Activated T-helper 9 cell treated with anti-CD3 and anti-CD28 coated beads, Interleukin-2, amount 50 U/mL, for 16 hours (primary cell): Measurements from ENCODE around the gene RTCA.
"Not testable (repeated sequence)": the region's sequence is repeated elsewhere in the genome, so short reads cannot be mapped to it uniquely, and the experiment has no call there.

Experiments
- DNase-seq: peaks from one replicate; pipeline ENCODE4 v3.0.0-alpha.2; 2020; ENCODE audit warnings: low read depth

Gene RTCA

GRCh38 chr1:100265931-100266740 is at the start of gene RTCA:
Gene RTCA, plus strand, starts transcription at chr1:100266216. Its CDS starts 160 bp downstream, at chr1:100266376.
- peak; percentile 93 for DNase-seq

GRCh38 chr1:100217834-100218233 is 48.2 kb upstream of the RTCA start:
- DNase-seq: no peak

DNA sequence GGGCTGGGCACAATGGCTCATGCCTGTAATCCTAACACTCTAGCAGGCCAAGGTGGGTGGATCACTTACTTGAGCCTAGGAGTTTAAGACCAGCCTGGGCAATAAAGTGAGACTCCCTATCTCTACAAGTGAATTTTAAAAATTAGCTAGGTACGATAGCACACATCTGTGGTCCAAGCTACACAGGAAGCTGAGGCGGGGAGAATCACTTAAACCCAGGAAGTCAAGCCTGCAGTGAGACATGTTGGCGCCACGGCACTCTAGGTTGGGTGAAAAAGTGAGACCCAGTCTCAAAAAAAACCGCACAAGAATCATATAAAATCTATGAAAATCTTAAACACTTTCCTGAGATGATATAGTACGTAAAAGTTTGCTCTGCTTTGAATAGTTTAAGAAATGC is 46.6 kb upstream of the RTCA start:
- DNase-seq: no peak

DNA sequence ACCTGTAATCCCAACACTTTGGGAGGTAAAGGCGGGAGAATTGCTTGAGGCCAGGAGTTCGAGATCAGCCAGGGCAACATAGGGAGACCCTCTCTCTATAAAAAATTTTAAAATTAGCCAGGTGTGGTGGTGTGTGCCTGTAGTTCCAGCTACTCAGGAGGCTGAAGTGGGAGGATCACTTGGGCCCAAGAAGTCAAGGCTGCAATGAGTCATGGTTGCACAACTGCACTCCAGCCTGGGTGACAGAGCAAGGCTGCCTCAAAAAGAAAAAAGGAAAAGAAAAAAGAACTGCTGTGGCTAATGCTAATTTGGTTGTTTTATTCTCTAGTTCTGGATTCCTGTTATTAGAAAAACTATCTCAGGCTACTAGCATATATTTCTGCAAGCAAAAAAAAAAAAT is 46.1 kb upstream of the RTCA start:
- DNase-seq: no peak

DNA sequence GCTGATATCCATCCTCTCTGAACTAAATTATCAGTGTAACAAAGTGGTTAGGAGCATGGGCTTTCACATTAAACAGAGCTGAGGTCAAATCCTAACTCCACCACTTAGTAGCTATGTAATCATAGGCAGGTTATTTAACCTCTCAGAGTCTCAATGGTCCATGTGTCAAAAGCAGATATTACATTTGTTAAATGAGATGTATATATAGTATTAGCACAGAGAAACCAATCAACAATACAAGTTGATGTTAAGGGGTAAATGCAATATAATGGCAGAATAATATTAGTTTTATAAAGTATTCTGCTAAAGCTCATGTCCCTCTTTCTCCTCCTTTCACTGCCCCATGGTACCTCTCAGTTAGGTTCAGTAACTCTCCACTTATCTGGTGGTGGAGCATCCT is 43.6 kb upstream of the RTCA start:
- no peak for DNase-seq

DNA sequence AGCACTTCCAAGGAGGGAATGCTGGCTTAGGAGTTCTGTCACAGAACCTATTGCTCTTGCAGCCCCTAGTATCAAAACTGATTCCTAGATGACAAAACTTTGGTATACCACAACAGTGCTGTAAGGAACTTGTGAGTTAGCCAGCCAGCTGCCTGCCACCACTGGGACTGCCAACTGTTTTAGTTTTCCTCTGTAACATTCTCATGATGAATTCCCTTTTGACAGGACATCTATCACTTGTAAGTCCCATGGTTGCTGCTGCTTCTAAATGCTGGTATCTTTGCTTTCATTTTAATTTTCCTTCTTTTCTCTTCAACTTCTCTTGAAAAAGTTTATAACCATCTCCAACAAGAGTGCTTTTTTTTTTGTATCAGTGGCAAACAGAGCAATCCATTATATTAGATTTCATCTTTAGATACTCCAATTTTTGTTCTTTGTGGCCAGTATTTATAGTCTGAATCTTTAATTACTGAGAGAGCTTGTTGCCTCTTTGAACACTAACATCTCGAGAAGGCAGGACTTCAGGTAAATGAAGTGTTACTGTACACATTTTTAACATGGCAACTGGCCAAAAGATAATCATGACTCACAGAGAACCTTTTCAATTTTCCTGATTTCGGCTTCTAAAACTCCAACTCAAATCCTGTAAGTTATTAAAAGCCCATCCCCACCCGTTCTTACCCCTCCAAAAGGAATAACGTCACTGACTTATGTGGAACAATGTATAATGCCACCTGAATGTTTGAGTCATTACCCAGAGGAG is 36.2 kb upstream of the RTCA start:
- no peak for DNase-seq

DNA sequence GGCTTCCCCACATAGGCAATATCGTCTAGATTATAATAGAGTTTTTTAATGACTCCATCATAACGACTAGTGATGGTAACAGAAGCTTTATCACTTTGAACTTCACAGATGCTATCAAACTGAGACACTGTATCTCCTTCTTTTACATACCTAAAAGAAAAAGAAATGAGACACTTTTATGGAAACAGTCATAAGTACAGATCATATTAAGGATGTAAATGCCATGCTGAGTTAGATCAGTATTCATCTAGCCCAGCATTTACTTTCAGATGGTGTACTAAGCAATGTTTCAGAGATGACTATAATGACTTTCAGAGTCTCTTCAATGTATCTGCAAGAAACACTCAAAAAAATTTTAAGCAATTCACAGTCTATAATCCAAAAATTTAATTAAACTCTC is 35.3 kb upstream of the RTCA start:
- DNase-seq: no peak

DNA sequence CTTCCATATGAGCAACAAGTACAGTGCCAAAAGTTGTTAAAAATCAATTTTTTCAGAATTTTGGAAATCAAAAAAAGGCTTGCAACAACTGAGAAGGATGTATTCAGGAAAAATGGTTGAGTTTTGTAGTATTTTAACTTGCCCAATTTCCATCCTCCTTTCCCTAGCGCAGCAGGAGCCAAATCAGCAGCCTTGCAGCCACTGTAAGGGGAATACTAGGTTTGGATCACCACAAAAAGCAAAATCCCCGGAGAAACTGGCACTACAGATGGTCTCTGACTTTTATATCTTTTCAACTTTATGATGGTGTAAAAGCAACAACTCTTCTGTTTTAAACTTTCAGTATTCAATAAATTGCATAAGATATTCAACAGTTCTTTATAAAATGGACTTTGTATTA is 34.3 kb upstream of the RTCA start:
- DNase-seq: no peak

DNA sequence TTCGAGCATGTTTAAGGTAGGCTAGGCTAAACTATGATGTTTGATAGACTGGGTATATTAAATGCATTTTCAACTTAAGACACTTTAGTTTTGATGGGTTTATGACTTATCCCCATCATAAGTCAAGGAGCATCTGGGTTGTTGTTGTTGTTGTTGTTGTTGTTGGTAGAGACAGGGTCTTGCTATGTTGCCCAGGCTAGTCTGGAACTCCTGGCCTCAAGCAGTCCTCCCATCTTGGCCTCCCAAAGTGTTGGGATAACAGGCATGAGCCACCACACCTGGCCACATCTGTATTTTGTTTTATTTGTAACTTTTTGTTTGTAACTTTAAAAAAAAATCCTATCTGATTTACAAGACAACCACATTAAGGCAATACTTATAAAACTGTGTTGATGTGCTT is 33.9 kb upstream of the RTCA start:
- DNase-seq: no peak

DNA sequence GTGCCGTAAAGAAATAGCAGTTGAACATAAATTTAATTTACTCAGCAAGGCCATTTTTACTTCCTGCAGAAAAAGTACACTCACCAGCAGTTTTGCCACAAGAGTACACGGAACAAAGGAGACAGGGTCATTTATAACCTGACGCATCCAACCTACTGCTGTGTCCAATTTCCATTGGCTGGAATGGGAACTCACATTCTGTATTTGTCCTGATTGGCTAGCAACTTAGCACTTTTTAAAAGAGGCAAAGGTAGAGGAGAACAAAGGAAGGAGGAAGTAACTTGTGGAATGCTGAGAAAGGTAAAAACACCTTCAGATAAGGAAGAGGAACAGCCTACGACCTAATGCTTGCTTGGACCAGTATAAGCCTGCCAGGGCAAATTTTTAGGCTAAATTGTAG is 32.5 kb upstream of the RTCA start:
- DNase-seq: not testable (repeated sequence)

DNA sequence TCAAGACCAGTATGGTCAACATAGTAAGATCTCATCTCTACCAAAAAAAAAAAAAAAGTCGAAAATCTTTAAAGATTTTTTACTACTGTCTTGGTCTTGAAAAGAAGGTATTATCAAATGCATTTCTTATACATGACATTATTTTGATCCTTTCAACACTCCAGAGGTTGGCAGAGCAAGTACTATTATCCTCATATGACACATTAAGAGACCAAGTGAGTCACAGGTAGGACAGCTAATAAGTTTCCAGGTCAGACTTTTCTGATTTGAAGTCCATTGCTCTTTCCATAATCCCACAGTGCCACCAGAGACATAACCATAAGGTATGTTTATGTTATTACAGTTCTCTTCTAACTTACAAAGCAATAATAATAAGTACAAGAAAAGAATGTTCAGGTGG is 31.6 kb upstream of the RTCA start:
- no peak for DNase-seq

DNA sequence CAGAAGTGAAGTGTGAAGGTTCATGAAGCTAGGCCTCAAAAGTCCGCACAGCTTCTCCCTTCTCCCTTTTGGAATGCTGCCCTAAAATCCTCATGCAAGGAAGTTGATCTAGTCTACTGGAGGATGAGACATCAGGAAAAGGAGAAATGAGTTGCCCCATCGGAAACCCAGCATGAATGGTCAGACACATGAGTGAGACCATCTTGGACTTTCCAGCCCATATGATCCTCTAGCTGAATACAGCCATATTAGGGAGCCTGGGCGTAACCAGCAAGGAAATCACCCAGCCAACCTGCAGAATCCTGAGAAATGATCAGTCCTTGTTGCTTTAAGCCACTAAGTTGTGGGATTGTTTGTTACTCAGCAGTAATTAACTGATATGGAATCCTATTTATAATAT is 28.9 kb upstream of the RTCA start:
- DNase-seq: no peak

DNA sequence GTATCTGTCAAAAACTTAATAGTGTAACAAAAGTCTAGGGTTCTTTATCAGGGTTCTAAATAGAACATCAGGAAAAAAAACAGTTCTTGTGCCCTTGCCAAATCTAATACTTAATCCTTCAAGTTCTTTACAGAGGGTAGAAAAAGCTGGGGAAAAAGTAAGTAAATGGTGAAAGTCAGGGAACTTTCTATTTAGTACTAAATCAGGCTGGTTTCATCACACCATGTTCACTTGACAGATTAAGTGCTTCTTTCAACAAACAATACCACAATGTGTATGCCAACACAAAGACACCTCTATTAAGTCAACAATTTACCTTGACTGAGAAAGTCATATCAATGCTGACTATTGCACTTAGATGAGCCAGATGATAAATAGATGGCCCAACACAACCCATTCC is 26.1 kb upstream of the RTCA start:
- DNase-seq: no peak

GRCh38 chr1:100240631-100241030 is 25.4 kb upstream of the RTCA start:
- no peak for DNase-seq

DNA sequence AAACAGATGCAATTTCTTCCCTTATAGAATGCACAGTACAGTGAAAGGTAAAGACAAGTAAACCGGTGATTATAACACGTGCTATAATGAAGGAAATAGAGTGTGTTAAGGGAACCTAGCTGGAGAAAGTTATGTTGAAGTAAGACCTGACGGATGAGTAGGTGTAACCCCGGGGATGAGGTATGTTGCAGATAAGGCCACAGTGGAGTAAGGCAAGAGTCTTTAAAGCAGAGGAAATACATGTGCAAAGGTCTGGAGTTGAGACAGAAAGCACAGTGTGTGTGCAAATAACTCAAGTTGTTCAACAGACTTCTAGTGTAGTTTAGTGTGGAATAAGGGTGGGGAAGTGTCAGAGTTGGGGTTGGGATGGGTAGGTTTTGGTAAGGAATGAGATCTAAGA is 19.3 kb upstream of the RTCA start:
- no peak for DNase-seq

DNA sequence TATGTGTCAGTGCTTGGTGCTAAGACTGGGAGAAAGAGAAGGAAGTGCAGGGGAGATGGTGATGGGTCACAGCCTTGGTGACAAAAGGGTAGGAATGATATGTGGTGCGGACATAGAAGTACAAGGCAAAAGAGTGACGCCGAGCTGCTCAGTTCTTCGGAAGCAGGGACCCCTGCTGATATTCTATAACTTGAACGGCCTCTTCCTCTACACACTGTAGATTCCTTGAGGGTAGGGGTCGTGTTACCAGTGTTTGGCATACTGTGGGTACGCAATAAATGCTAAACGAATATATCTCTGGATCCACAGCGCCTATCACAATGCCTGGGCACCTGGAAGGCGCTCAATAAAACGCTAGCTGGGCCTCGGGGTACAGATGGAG is 16.9 kb upstream of the RTCA start:
- no peak for DNase-seq

DNA sequence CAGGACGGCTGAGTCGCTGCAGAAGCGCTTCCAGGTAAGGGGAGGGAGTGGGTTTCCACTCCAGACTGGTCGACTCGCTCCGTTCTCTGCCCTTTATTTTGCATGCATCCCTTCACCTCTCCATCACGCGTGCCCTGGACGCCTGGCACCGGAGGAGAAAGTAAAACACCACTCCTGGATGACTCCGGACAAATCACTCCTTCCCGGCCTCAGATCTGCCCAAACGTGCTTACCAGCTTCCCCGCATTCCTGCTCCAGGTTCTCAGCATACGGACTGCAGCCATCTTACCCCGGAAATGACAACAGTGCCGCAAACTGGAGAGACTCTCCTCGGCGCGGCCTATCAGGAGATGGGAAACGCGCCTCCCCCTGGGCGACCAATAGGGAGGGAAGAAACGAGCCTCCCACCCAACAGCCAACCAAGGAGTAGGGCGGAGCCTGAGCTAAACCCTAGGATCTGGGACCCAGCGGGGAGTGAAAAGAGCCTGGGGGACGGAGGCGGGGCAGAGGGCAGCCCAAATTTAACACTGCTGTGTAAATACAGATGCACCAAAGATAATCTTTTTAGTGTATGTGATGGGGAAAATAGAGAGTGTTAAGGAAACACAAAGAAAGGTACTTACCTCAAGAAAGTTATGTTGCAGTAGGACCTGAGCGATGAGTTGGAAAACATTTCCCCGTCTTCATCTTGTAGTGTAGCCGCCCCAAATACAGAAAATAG is 16.3 kb upstream of the RTCA start, which contains the start of gene DBT:
TSS of gene DBT (minus strand) at position 298 of the 721 bp plus-strand sequence. CDS start at position 284, 14 bp downstream.
- peak; percentile 86 for DNase-seq

- no peak for DNase-seq
Measured at GRCh38 chr1:100250264-100250663, 15.8 kb upstream of the RTCA start.

- DNase-seq: no peak
Measured at GRCh38 chr1:100250807-100251206, 15.2 kb upstream of the RTCA start.

GRCh38 chr1:100252901-100253300 is 13.1 kb upstream of the RTCA start:
- no peak for DNase-seq

GRCh38 chr1:100253552-100253951 is 12.5 kb upstream of the RTCA start:
- no peak for DNase-seq

DNA sequence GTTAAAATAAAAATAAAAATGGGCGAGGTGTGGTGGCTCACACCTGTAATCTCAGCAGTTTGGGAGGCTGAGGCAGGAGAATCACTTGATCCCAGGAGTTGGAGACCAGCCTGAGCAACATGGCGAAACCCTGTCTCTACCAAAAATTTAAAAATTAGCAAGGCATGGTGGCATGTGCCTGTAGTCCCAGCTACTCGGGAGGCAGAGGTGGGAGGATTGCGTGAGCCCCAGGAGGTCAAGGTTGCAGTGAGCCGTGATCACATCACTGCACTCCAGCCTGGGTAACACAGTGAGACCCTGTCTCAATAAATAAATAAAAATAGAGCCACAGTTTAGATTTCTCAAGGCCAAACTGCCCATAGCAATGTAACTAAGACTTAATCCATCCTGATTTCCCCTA is 9.7 kb upstream of the RTCA start:
- not testable (repeated sequence) for DNase-seq

DNA sequence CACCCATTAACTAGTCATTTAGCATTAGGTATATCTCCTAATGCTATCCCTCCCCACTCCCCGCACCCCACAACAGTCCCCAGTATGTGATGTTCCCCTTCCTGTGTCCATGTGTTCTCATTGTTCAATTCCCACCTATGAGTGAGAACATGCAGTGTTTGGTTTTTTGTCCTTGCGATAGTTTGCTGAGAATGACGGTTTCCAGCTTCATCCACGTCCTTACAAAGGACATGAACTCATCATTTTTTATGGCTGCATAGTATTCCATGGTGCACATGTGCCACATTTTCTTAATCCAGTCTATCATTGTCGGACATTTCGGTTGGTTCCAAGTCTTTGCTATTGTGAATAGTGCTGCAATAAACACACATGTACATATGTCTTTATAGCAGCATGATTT is 7.6 kb upstream of the RTCA start:
- DNase-seq: not testable (repeated sequence)
